ENCODE measurements around the gene C2CD4A. TPM values are rescaled to one million over a fixed set of nuclear protein-coding genes. Genes with fewer than 3 reads are reported as not detected.

Gene C2CD4A
- total and polyA plus RNA-seq, 10 of the 15 experiments (the other 5 are each of a cell fraction or from before 2014, with no cell fraction given): not detected

- 34% methylated on average over 7 of the region's 7 CpGs for WGBS (ENCODE audit: insufficient coverage, insufficient replicate concordance, low lambda C conversion rate, missing lambda C conversion rate)
- CTCF ChIA-PET: no interaction called here
- no TSS peak for BruUV-seq (replicated peaks)
Measured at GRCh38 chr15:62094388-62094787, 27.6 kb downstream of the C2CD4A start.

GRCh38 chr15:62099094-62099601 lies 32.4 kb downstream of the C2CD4A start:
- Histone ChIP-seq H3K36me3 (ENCODE audit: control insufficient read depth in 2 of 2, insufficient read depth in 2 of 2, low read length in 1 of 2) (no peaks in the 10 kb centered on the region), H3K4me1 (ENCODE audit: control insufficient read depth, insufficient read depth, low read length) (no peaks in the 10 kb centered on the region), H3K27ac (ENCODE audit: control insufficient read depth, insufficient read depth) (no peak overlapping the region), H2AFZ (ENCODE audit: control insufficient read depth, low read depth, low read length) (no peak overlapping the region), H3K4me3 (no peak overlapping the region), H3K27me3 (replicated peaks in 1 of 2; ENCODE audit: control insufficient read depth in 2 of 2, insufficient read depth in 2 of 2, low read length in 1 of 2) (peaks cover 0 to 2% of the 10 kb centered on the region in 2 experiments; a peak in 1 of 4 replicates), H4K20me1 (ENCODE audit: control insufficient read depth, insufficient read depth) (no peaks in the 10 kb centered on the region), H3K9ac (ENCODE audit: control insufficient read depth, insufficient read depth, low read length) (no peak overlapping the region), H3K9me3 (replicated peaks; ENCODE audit: control insufficient read depth, insufficient read depth, low read length) (no peaks in the 10 kb centered on the region), H3K79me2 (ENCODE audit: control insufficient read depth, insufficient read depth, low read length) (no peaks in the 10 kb centered on the region), H3K4me2 (ENCODE audit: control insufficient read depth, insufficient read depth) (no peak overlapping the region)
- in situ Hi-C loops (cut with MboI): no loop called here
- ChIA-PET POLR2A (no interaction called here), SMC1A (ENCODE audit: uncharacterized antibody, unreplicated experiment) (interaction anchor here (1.0 kb wide), 1 partner anchor 16 kb away, joined by 3 read pairs; no protein-coding TSS in a partner anchor), RAD21 (ENCODE audit: unreplicated experiment) (no interaction called here), CTCF (no interaction called here)
- no peak for ATAC-seq
- DNase-seq (ENCODE audit: low read depth, low spot score): no peak
- FAIRE-seq: no peak
- BruUV-seq (replicated peaks): no TSS peak
- WGBS (ENCODE audit: insufficient coverage, insufficient replicate concordance, low lambda C conversion rate, missing lambda C conversion rate): 25% methylated on average over 7 of the region's 7 CpGs
- intact Hi-C loops (cut with micrococcal nuclease; ENCODE audit: unreplicated experiment): no loop called here
- TF ChIP-seq SUPT20H (IDR thresholded peaks at IDR 0.05; ENCODE audit: borderline replicate concordance, control insufficient read depth, low read depth, low read length) (no peak), ESRRA (IDR thresholded peaks at IDR 0.05; ENCODE audit: low read length) (no peak), RB1 (IDR thresholded peaks at IDR 0.05; ENCODE audit: borderline replicate concordance) (no peak), E4F1 (IDR thresholded peaks at IDR 0.05; ENCODE audit: borderline replicate concordance, partially characterized antibody) (no peak), NR2C1 (IDR thresholded peaks at IDR 0.05) (no peak), REST (IDR thresholded peaks at IDR 0.05; ENCODE audit: low read depth, low read length) (no peak), BACH1 (IDR thresholded peaks at IDR 0.05; ENCODE audit: borderline replicate concordance) (no peak)

More at GRCh38 chr15:62094388-62094787, 27.6 kb downstream of the C2CD4A start:
- TF ChIP-seq NFXL1 (IDR thresholded peaks at IDR 0.05; ENCODE audit: borderline replicate concordance): no peak
- Histone ChIP-seq H3K4me1 (ENCODE audit: control insufficient read depth, insufficient read depth, low read length) (no peaks in the 10 kb centered on the region), H2AFZ (ENCODE audit: control insufficient read depth, low read depth, low read length) (no peak overlapping the region), H3K27ac (ENCODE audit: control insufficient read depth, insufficient read depth) (no peak overlapping the region), H3K9me3 (replicated peaks; ENCODE audit: control insufficient read depth, insufficient read depth, low read length) (no peaks in the 10 kb centered on the region), H3K36me3 (ENCODE audit: control insufficient read depth in 2 of 2, insufficient read depth in 2 of 2, low read length in 1 of 2) (no peaks in the 10 kb centered on the region), H3K4me2 (ENCODE audit: control insufficient read depth, insufficient read depth) (no peak overlapping the region), H3K4me3 (no peak overlapping the region), H3K79me2 (ENCODE audit: control insufficient read depth, insufficient read depth, low read length) (no peaks in the 10 kb centered on the region), H3K27me3 (replicated peaks in 1 of 2; ENCODE audit: control insufficient read depth in 2 of 2, insufficient read depth in 2 of 2, low read length in 1 of 2) (peaks cover 0 to 2% of the 10 kb centered on the region in 2 experiments; a peak in 1 of 4 replicates), H4K20me1 (ENCODE audit: control insufficient read depth, insufficient read depth) (no peaks in the 10 kb centered on the region), H3K9ac (ENCODE audit: control insufficient read depth, insufficient read depth, low read length) (no peak overlapping the region)
- in situ Hi-C loops (cut with MboI): no loop called here
- DNase-seq (ENCODE audit: low read depth, low spot score) (no peak), FAIRE-seq (no peak), ATAC-seq (no peak)
- intact Hi-C loops (cut with micrococcal nuclease; ENCODE audit: unreplicated experiment): no loop called here
- POLR2A ChIA-PET: no interaction called here
- SMC1A ChIA-PET (ENCODE audit: uncharacterized antibody, unreplicated experiment): no interaction called here
- RAD21 ChIA-PET (ENCODE audit: unreplicated experiment): no interaction called here

All from GM12878 (cell line).